Measurements from ENCODE around the gene SHLD2. TPM values are rescaled to one million over a fixed set of nuclear protein-coding genes. Genes with fewer than 3 reads are reported as not detected.
"Not testable (repeated sequence)": the region's sequence is repeated elsewhere in the genome, so short reads cannot be mapped to it uniquely, and the experiment has no call there.

The SHLD2 gene
- total RNA-seq, 1 experiment from 2014 or later = 18.1 TPM

- DNase-seq (ENCODE audit: low spot score) = not testable (repeated sequence)
Measured at GRCh38 chr10:87211848-87212247, 116.8 kb downstream of the SHLD2 start.

- DNase-seq (ENCODE audit: low spot score) = not testable (repeated sequence)
Measured at GRCh38 chr10:87213150-87213765, 118.3 kb downstream of the SHLD2 start.

GRCh38 chr10:87213806-87214205, 118.8 kb downstream of the SHLD2 start:
- not testable (repeated sequence) for DNase-seq (ENCODE audit: low spot score)

- DNase-seq (ENCODE audit: low spot score) = not testable (repeated sequence)
Measured at GRCh38 chr10:87216120-87216519, 121.1 kb downstream of the SHLD2 start.

GRCh38 chr10:87219370-87219769, 124.4 kb downstream of the SHLD2 start:
- DNase-seq (ENCODE audit: low spot score) = not testable (repeated sequence)

- not testable (repeated sequence) for DNase-seq (ENCODE audit: low spot score)
Measured at GRCh38 chr10:87222789-87223188, 127.8 kb downstream of the SHLD2 start.

- DNase-seq (ENCODE audit: low spot score) = not testable (repeated sequence)
Measured at GRCh38 chr10:87225148-87225547, 130.1 kb downstream of the SHLD2 start, which contains the start of gene NUTM2A. NUTM2A (plus strand) TSS chr10:87225448; CDS start chr10:87225831, 383 bp downstream.

GRCh38 chr10:87228247-87228646, 133.2 kb downstream of the SHLD2 start:
- DNase-seq (ENCODE audit: low spot score) = not testable (repeated sequence)

- not testable (repeated sequence) for DNase-seq (ENCODE audit: low spot score)
Measured at GRCh38 chr10:87229211-87229610, 134.2 kb downstream of the SHLD2 start.

- not testable (repeated sequence) for DNase-seq (ENCODE audit: low spot score)
Measured at GRCh38 chr10:87234854-87235253, 139.8 kb downstream of the SHLD2 start.

GRCh38 chr10:87237244-87237643, 142.2 kb downstream of the SHLD2 start:
- not testable (repeated sequence) for DNase-seq (ENCODE audit: low spot score)

GRCh38 chr10:87239346-87239808, 144.4 kb downstream of the SHLD2 start:
- not testable (repeated sequence) for DNase-seq (ENCODE audit: low spot score)

Other genes with a start within 250 kb of the SHLD2 start
- gene MMRN2, start 137.6 kb upstream of the SHLD2 start, total RNA-seq (2014; rRNA removed; shearing (Covaris generic)) = 23.4 and 26.6 TPM in 2 replicates
- gene SNCG, start 136.6 kb upstream of the SHLD2 start, total RNA-seq (2014; rRNA removed; shearing (Covaris generic)) = 647 and 699 TPM in 2 replicates
- 1.6 and 3.1 TPM in 2 replicates for gene ADIRF, start 126.7 kb upstream of the SHLD2 start, total RNA-seq (2014; rRNA removed; shearing (Covaris generic))
- 0.76 TPM in 1 of 2 replicates, not detected in the other for gene FAM25A, start 74.9 kb upstream of the SHLD2 start, total RNA-seq (2014; rRNA removed; shearing (Covaris generic))
- gene GLUD1, start 363 bp upstream of the SHLD2 start, total RNA-seq (2014; rRNA removed; shearing (Covaris generic)) = 114 and 127 TPM in 2 replicates
- gene NUTM2A, start 130.2 kb downstream of the SHLD2 start, total RNA-seq (2014; rRNA removed; shearing (Covaris generic)) = 0.21 TPM in 1 of 2 replicates, not detected in the other

All from HT-29 (cell line).